Measurements from ENCODE around the gene OPN3. TPM values are rescaled to one million over a fixed set of nuclear protein-coding genes. Genes with fewer than 3 reads are reported as not detected.

OPN3 gene
- total and polyA plus RNA-seq, 2 experiments from 2014 or later = 14.0 to 15.2 TPM

DNA sequence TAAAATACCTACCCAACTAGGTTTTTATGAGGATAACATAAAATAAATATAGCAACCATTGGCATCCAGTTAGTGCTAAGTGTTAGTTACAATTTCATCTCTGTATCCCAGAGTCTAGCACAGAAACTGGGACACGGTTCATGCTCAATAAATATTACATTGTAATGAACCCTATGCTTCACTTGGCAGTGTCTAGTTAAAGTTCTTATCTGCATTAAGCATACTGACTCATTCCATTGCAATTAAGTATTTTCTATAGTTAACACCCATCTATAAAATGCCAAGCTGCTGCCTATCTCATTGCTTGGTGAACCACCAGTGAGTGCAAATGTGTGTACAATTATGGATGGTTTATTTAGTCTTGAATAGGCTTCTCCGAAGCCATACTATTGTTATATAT lies 15.2 kb downstream of the OPN3 start:
- no peak for DNase-seq
- Histone ChIP-seq H3K9me3 (ENCODE audit: low read depth) (no peaks in the 10 kb centered on the region), H2AFZ (no peak overlapping the region), H4K20me1 (ENCODE audit: insufficient read depth) (no peaks in the 10 kb centered on the region), H3F3A (ENCODE audit: insufficient read depth) (no peaks in the 10 kb centered on the region), H3K4me1 (ENCODE audit: insufficient read depth) (peaks cover 6% of the 10 kb centered on the region), H3K27ac (no peak overlapping the region), H3K27me3 (replicated peaks; ENCODE audit: insufficient read depth) (no peaks in the 10 kb centered on the region), H3K9ac (no peak overlapping the region), H3K9me2 (ENCODE audit: insufficient read depth) (no peaks in the 10 kb centered on the region), H3K4me3 (no peak overlapping the region), H3K36me3 (ENCODE audit: low read depth) (no peaks in the 10 kb centered on the region), H3K4me2 (ENCODE audit: unreplicated experiment) (no peak overlapping the region), H3K79me2 (ENCODE audit: insufficient read depth) (no peaks in the 10 kb centered on the region)
- 96 to 98% methylated on average over 2 of the region's 2 CpGs for WGBS, 2 experiments (ENCODE audit: low coverage in 1 of 2, low lambda C conversion rate in 2 of 2, missing lambda C conversion rate in 2 of 2)
- TF ChIP-seq EZH2 (IDR thresholded peaks at IDR 0.05; ENCODE audit: insufficient read depth, poor library complexity, severe bottlenecking) = no peak
- no peak for TF ChIP-seq EZH2phosphoT487 (IDR thresholded peaks at IDR 0.05; ENCODE audit: insufficient read depth, low read depth)
- in situ Hi-C loops (cut with MboI) = loop anchor here (25.0 kb wide), 1 partner anchor 362 kb away; the partner anchor contains the start of gene MAP1LC3C

DNA sequence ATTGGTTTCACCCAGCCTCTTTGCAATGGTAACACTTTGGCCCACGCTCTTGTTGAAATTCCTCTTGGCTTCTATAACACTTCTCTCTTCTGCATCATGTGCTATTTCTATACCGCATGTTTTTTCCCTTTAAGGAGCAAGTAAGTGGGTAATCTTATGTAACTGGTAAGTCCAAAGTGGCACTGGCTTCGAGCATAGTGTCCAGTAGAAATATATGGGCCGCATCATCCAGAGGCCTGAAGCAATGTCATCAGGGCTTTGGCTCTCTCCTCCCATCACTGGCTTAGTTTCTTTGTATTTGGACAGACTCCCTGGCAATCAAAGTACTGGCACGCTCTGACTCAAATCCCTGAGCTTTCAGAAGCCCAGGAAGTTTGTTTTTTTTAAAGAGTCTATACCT lies 17.5 kb downstream of the OPN3 start:
- H3K4me1 ChIP-seq (ENCODE audit: insufficient read depth) = peaks cover 6% of the 10 kb centered on the region
- no peaks in the 10 kb centered on the region for H3K9me3 ChIP-seq (ENCODE audit: low read depth)
- no peak overlapping the region for H3K4me3 ChIP-seq
- H3F3A ChIP-seq (ENCODE audit: insufficient read depth) = no peaks in the 10 kb centered on the region
- no peak overlapping the region for H3K4me2 ChIP-seq (ENCODE audit: unreplicated experiment)
- DNase-seq = peak; percentile 42
- no peaks in the 10 kb centered on the region for H3K9me2 ChIP-seq (ENCODE audit: insufficient read depth)
- H3K27ac ChIP-seq = no peak overlapping the region
- WGBS, 2 experiments (ENCODE audit: low coverage in 1 of 2, low lambda C conversion rate in 2 of 2, missing lambda C conversion rate in 2 of 2) = 37 to 39% methylated on average over 5 of the region's 5 CpGs
- H4K20me1 ChIP-seq (ENCODE audit: insufficient read depth) = no peaks in the 10 kb centered on the region
- no peaks in the 10 kb centered on the region for H3K79me2 ChIP-seq (ENCODE audit: insufficient read depth)
- no peak overlapping the region for H2AFZ ChIP-seq
- H3K27me3 ChIP-seq (replicated peaks; ENCODE audit: insufficient read depth) = no peaks in the 10 kb centered on the region
- no peak overlapping the region for H3K9ac ChIP-seq
- H3K36me3 ChIP-seq (ENCODE audit: low read depth) = no peaks in the 10 kb centered on the region
- in situ Hi-C loops (cut with MboI) = loop anchor here (25.0 kb wide), 1 partner anchor 365 kb away; the partner anchor contains the start of gene MAP1LC3C
- TF ChIP-seq EZH2 (IDR thresholded peaks at IDR 0.05; ENCODE audit: insufficient read depth, poor library complexity, severe bottlenecking) (no peak), EZH2phosphoT487 (IDR thresholded peaks at IDR 0.05; ENCODE audit: insufficient read depth, low read depth) (no peak)

DNA sequence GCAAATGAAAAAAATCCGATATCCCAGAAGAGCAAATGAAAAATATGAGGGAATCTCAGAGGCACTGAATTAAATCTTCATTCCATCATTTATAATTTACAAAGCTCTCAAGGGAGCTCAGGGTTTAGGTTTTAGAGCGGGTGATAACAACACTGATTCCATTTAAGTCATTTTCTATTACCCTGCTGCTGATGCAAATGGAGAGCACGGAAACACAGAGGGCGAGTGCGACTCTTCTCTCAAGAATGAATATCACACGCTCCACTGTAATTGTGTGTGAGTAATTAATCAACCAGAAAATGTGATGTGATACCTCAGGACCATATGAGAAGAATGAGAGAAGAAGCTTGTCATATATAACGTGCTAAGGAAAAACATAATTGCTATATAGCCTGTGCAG lies 22.7 kb downstream of the OPN3 start:
- Histone ChIP-seq H3K27ac (no peak overlapping the region), H3K4me3 (no peak overlapping the region), H3K79me2 (ENCODE audit: insufficient read depth) (no peaks in the 10 kb centered on the region), H4K20me1 (ENCODE audit: insufficient read depth) (no peaks in the 10 kb centered on the region), H3K36me3 (ENCODE audit: low read depth) (no peaks in the 10 kb centered on the region), H3K4me2 (ENCODE audit: unreplicated experiment) (no peak overlapping the region), H3F3A (ENCODE audit: insufficient read depth) (peaks cover under 1% of the 10 kb centered on the region; the same call in 1 of the 2 replicates), H3K9me3 (ENCODE audit: low read depth) (no peaks in the 10 kb centered on the region), H2AFZ (no peak overlapping the region), H3K27me3 (replicated peaks; ENCODE audit: insufficient read depth) (no peaks in the 10 kb centered on the region), H3K9ac (no peak overlapping the region), H3K9me2 (ENCODE audit: insufficient read depth) (no peaks in the 10 kb centered on the region), H3K4me1 (ENCODE audit: insufficient read depth) (peaks cover 5% of the 10 kb centered on the region)
- in situ Hi-C loops (cut with MboI) = loop anchor here (10.0 to 25.0 kb wide), 2 partner anchors 217 to 370 kb away; partner anchors contain the start of gene MAP1LC3C
- TF ChIP-seq EZH2phosphoT487 (IDR thresholded peaks at IDR 0.05; ENCODE audit: insufficient read depth, low read depth) = no peak
- no peak for TF ChIP-seq EZH2 (IDR thresholded peaks at IDR 0.05; ENCODE audit: insufficient read depth, poor library complexity, severe bottlenecking)
- WGBS, 2 experiments (ENCODE audit: low coverage in 1 of 2, low lambda C conversion rate in 2 of 2, missing lambda C conversion rate in 2 of 2) = 95 to 97% methylated on average over 7 of the region's 7 CpGs
- DNase-seq = no peak

DNA sequence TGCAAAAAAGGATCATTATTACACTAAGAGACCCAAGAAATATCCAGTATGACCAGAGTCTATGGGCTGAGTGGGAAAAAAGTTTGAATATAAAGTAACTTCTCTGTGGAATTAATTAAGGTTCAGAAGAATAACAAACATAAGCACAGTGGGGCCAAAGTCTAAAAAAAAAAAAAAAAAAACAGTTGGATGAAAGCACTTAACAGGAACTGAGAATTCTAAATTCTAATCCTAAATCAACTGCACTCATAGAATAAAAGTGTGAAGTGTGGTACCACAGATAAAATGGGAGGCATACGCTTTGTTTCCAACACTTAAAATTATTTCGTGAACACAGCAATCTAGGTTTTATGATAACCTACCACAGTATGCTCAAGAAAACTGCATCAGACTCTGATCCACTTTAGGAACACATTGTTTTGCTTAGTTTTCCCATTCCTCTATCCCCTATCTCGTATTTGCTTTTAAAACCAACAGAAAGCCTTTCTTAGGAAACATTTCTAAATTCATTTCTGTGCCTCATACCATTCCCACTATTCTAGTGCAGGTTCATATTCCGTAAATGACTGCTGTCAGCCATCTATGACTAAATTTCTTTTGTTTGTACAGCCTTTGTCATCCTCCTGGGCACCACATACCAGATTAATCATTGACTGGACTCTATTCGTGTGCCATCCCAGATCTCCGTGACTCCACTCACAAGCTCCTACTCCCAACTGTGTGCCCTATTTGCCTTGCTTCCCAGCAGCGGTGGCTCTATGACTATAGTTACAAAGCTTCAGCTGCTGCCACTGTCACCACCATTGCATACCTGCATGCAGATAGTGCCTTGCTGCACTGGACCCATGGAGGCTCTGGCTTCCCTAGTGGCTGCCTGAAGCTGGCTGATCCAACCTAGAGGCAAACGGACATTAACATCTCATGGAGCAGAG lies 24.9 kb downstream of the OPN3 start:
- no peak overlapping the region for H3K9ac ChIP-seq
- no peak overlapping the region for H3K27ac ChIP-seq
- no peak overlapping the region for H2AFZ ChIP-seq
- H3K27me3 ChIP-seq (replicated peaks; ENCODE audit: insufficient read depth) = no peaks in the 10 kb centered on the region
- H3K79me2 ChIP-seq (ENCODE audit: insufficient read depth) = no peaks in the 10 kb centered on the region
- no peaks in the 10 kb centered on the region for H3K9me3 ChIP-seq (ENCODE audit: low read depth)
- no peak for TF ChIP-seq EZH2phosphoT487 (IDR thresholded peaks at IDR 0.05; ENCODE audit: insufficient read depth, low read depth)
- no peak for TF ChIP-seq EZH2 (IDR thresholded peaks at IDR 0.05; ENCODE audit: insufficient read depth, poor library complexity, severe bottlenecking)
- no peaks in the 10 kb centered on the region for H3K36me3 ChIP-seq (ENCODE audit: low read depth)
- DNase-seq = no peak
- peaks cover 12% of the 10 kb centered on the region for H3K4me1 ChIP-seq (ENCODE audit: insufficient read depth)
- H3K4me3 ChIP-seq = no peak overlapping the region
- in situ Hi-C loops (cut with MboI) = loop anchor here (10.0 to 25.0 kb wide), 2 partner anchors 219 to 372 kb away; partner anchors contain the start of gene MAP1LC3C
- no peaks in the 10 kb centered on the region for H3K9me2 ChIP-seq (ENCODE audit: insufficient read depth)
- no peak overlapping the region for H3K4me2 ChIP-seq (ENCODE audit: unreplicated experiment)
- H4K20me1 ChIP-seq (ENCODE audit: insufficient read depth) = no peaks in the 10 kb centered on the region
- 92% methylated on average over 8 of the region's 8 CpGs for WGBS, 2 experiments (ENCODE audit: low coverage in 1 of 2, low lambda C conversion rate in 2 of 2, missing lambda C conversion rate in 2 of 2)
- H3F3A ChIP-seq (ENCODE audit: insufficient read depth) = peaks cover 3% of the 10 kb centered on the region; the same call in 1 of the 2 replicates
